ENCODE data around the gene C14orf119. TPM values are rescaled to one million over a fixed set of nuclear protein-coding genes. Genes with fewer than 3 reads are reported as not detected.

Gene C14orf119
- total RNA-seq, 1 donor from 2014 or later: 55.6 TPM

DNA sequence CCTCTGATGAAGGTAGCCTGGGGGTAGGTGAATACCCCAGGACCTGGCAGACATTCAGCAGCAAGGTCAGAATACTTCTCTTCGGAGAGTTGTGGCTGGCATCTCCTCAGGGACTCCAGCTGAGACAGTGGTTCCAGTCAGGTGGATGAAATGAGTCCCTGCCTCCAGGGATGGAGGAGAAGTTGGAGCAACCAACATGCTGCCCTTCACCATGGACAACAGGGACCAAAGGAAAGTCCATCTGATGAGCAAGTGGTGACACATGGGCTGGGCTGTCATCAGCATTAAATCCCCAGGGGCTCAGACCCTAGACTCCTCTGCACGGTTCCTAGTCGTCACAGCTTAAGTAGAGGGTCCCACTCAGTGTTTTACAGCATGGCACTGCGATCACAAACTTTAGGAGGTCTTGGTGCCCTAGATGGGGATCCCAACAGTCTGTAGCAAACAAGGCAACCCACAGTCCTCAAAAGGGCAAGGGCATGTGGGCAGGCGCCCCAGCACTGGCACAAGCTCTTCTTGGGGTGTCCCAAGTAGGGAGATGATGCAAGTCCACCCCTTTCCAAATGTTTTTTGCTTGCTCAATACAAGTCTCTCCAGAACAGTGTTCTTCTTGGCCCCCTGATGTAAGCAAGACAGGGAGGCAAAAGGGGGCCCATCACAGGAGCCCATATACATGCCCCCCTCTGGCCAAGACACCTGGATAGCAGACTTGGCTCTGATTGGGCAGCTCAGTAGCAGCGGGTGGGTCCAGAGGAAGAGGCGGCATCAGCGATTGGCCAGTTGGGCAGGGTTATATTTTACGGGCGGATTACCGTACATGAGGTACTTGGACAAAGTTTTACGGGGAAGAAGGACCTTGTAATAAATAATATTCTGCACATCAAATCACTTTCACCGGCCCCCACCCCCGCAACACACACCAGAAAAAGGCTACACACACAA is 27.2 kb upstream of the C14orf119 start:
- H3K36me3 Mint-ChIP-seq (ENCODE audit: low read depth): peaks cover 50% of the 10 kb centered on the region
- no peaks in the 10 kb centered on the region for H3K27me3 Mint-ChIP-seq (ENCODE audit: insufficient read depth)

DNA sequence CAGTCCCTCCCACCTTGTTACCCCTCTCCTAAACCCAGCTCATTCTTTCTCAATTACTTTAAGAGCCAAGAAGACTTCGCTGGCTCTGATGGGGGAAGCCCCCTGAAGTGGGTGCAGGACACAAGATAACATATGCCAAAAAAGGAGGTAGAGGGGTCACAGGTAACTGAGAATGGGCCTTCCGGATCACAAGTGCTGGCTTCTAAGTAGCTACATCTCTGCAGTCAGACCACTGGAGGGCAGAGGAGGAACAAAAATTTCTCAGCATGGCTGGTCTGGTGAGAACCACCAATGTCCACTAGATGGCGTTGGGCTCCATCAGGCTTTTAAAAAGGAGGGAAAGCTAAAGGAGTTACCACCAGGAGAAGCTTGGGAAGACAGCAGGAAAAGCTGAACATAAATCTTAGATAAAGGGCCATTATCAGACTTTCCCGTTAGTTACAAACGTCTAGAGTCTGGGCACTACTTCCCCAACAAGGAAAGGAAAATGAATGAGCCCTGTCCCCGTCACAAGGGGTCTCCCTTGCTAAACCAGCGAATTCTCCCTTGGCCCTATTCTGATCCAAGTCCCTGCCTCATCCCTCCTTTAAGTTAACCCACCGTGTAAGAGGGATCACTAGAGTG is 26.4 kb upstream of the C14orf119 start:
- Mint-ChIP-seq H3K27ac (peak overlapping the region; percentile 53), H3K9me3 (no peaks in the 10 kb centered on the region), H3K27me3 (ENCODE audit: insufficient read depth) (no peaks in the 10 kb centered on the region), H3K4me3 (peak overlapping the region; percentile 74), H3K4me1 (ENCODE audit: low read depth) (peaks cover 42% of the 10 kb centered on the region), H3K36me3 (ENCODE audit: low read depth) (peaks cover 43% of the 10 kb centered on the region)
- peak; percentile 65 for DNase-seq (ENCODE audit: low spot score)
- intact Hi-C loops (cut with micrococcal nuclease): loop anchor here (1.0 to 2.0 kb wide), 3 partner anchors 118 to 232 kb away; partner anchors contain the start of gene PRMT5

More for the DNA sequence above, 27.2 kb upstream of the C14orf119 start:
- Mint-ChIP-seq H3K9me3 (no peaks in the 10 kb centered on the region), H3K4me3 (no peak overlapping the region), H3K4me1 (ENCODE audit: low read depth) (peaks cover 42% of the 10 kb centered on the region), H3K27ac (peak overlapping the region; percentile 53)
- intact Hi-C loops (cut with micrococcal nuclease): loop anchor here (2.0 kb wide), 1 partner anchor 119 kb away; no protein-coding TSS in a partner anchor
- DNase-seq (ENCODE audit: low spot score): no peak

DNA sequence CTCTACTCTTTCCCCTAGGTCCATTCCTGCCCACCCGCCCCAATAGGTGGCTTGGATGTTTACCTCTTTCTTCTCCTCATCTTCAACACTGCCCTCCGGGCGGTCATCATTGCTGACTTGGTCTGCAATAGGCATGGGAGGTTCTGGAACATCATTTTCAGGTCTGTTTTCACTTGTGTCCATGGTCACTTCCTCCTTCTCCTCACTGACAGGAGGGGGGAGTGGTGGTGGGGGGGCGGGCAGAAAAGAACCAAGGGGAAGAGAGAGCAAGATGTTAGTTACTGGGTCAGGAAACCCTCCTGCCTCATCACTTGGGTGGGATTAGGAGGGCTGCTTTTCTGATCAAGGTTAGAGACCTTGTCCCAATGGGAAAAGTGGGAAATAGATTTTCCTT is 25.9 kb upstream of the C14orf119 start:
- Mint-ChIP-seq H3K27ac (no peak overlapping the region), H3K4me1 (ENCODE audit: low read depth) (peaks cover 42% of the 10 kb centered on the region), H3K27me3 (ENCODE audit: insufficient read depth) (no peaks in the 10 kb centered on the region), H3K36me3 (ENCODE audit: low read depth) (peaks cover 39% of the 10 kb centered on the region), H3K9me3 (no peaks in the 10 kb centered on the region), H3K4me3 (peak overlapping the region; percentile 74)
- no peak for DNase-seq (ENCODE audit: low spot score)
- intact Hi-C loops (cut with micrococcal nuclease): loop anchor here (1.0 to 2.0 kb wide), 3 partner anchors 117 to 232 kb away; partner anchors contain the start of gene PRMT5

DNA sequence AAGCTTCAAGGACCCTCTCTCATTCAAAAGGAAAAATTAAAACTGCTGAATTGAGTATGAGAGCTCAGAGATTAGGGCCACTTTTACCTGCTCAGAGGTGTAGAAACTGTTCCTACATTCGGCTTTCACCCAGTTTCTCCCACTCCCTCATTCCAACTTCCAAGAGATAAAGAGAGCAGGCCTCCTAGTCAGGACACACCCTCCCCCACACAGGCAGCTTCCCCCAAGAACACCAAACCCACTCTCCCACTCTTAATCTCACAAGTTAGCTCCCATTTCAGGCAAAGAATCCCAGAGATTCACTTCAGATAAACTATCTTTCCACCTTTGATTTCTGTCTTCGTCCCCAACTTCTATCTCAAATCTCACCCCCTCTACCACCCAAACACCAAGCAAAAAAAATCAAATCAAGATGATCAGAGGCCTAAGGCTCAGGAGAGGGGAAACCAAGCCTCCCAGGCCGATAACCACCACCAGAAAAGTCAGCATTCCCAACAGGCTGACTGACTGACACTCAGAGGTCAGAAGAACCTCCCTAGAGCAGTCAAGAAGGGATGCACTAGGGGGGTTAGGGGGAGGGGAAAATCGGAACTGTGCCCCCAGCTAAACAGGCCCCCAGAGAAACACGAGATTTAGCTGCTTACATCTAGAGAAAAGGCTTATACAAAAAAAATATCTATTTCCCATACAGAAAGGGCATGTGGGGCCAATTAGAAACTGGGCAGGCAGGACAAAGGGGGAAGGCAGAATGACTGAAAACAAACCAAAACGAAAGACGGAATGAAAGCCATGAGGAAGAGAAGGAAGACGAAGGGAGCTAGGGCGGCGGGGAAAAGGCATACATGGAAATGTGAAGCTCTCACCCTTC is 24.8 kb upstream of the C14orf119 start:
- Mint-ChIP-seq H3K27ac (peak overlapping the region; percentile 65), H3K36me3 (ENCODE audit: low read depth) (peaks cover 42% of the 10 kb centered on the region), H3K27me3 (ENCODE audit: insufficient read depth) (no peaks in the 10 kb centered on the region), H3K9me3 (no peaks in the 10 kb centered on the region), H3K4me3 (peak overlapping the region; percentile 94), H3K4me1 (ENCODE audit: low read depth) (peaks cover 42% of the 10 kb centered on the region)
- intact Hi-C loops (cut with micrococcal nuclease): loop anchor here (1.0 kb wide), 4 partner anchors 12 to 35 kb away; no protein-coding TSS in a partner anchor
- no peak for DNase-seq (ENCODE audit: low spot score)

DNA sequence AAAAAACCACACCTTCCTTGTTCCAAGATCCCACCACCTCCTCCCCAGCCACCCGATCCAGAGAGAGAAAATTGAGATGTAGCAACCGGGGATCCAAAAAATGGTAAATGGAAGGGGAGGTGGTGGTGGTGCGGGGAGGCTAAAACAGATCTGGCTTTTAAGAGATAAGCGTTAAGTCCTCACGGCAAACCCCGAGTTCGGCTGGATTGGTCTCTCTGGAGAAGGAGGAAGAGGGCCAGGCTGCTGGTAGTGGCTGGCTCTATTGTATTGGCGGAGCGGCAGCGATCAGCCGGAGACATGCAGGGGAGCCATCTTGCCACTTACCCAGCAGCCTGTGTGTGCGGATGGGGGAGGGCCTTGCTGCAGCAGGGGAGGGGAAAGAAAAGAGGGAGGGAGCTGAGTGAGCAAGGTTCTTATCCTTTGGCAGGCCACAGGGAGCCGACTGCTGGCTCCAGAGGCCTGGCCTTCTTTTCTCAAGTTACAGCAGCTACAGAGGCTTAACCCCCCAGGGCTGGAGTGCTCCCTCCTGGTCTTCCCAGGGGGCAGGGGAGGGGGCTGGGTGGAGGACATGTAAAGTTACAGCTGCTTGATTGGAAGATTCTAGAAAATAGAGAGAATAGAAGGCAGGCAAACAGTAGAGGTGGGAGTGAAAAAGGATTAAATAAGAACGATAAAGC is 23.9 kb upstream of the C14orf119 start:
- peak overlapping the region; percentile 94 for H3K4me3 Mint-ChIP-seq
- peaks cover 38% of the 10 kb centered on the region for H3K36me3 Mint-ChIP-seq (ENCODE audit: low read depth)
- peak overlapping the region; percentile 65 for H3K27ac Mint-ChIP-seq
- peaks cover 35% of the 10 kb centered on the region for H3K4me1 Mint-ChIP-seq (ENCODE audit: low read depth)
- intact Hi-C loops (cut with micrococcal nuclease): loop anchor here (1.0 kb wide), 4 partner anchors 13 to 36 kb away; no protein-coding TSS in a partner anchor
- no peaks in the 10 kb centered on the region for H3K27me3 Mint-ChIP-seq (ENCODE audit: insufficient read depth)
- DNase-seq (ENCODE audit: low spot score): peak; percentile 74
- H3K9me3 Mint-ChIP-seq: no peaks in the 10 kb centered on the region

DNA sequence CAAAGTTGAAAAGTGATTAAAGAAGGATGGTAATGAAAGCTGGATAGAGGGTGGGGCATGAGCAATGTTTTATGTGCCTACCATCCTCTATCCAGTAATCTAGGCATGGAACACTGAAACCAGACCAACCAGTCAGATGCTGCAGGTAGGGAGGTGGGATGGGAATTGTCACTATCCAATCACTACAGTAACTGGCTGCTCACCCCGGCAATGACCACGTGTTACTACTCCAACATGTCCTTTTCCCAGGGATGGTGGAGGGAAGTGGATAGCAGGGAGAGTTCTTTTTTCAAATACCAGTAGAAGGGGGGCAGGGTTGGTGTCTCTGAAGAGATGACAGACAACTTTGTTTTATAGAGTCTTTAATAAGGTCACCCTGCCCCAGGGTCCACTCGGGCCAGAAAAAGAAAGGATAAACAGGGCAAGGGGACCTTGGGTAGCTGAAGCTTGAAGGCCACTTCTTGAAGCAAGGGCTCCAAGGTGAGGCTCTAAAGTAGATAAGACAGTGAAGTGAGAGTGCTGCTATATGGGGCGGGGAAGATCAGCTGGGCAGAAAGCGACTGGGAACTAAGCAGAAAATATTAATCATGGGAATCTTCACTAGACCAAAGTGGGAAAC is 23.3 kb upstream of the C14orf119 start:
- no peak for DNase-seq (ENCODE audit: low spot score)
- peak overlapping the region; percentile 65 for H3K27ac Mint-ChIP-seq
- peak overlapping the region; percentile 94 for H3K4me3 Mint-ChIP-seq
- no peaks in the 10 kb centered on the region for H3K9me3 Mint-ChIP-seq
- intact Hi-C loops (cut with micrococcal nuclease): loop anchor here (1.0 kb wide), 4 partner anchors 13 to 37 kb away; no protein-coding TSS in a partner anchor
- peaks cover 40% of the 10 kb centered on the region for H3K36me3 Mint-ChIP-seq (ENCODE audit: low read depth)
- peaks cover 35% of the 10 kb centered on the region for H3K4me1 Mint-ChIP-seq (ENCODE audit: low read depth)
- no peaks in the 10 kb centered on the region for H3K27me3 Mint-ChIP-seq (ENCODE audit: insufficient read depth)

DNA sequence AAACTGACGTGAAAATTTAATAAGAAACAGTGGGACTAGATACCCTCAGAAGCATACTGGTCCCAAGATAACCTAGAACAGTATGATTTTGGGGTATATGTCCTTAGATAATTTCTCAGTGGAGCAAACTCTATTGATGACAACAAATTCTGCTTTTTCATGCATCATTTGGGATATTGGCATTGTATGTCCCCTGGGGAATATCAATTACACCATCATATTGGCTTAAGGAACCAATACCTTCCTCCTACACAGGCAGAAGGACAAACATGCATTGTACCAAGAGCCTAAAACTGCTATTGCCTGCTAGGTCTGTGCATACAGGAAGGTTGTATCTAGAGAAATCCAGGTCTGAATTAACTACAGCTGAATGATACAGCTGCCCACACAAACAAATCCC is 20.4 kb upstream of the C14orf119 start:
- H3K36me3 Mint-ChIP-seq (ENCODE audit: low read depth): peaks cover 50% of the 10 kb centered on the region
- no peaks in the 10 kb centered on the region for H3K27me3 Mint-ChIP-seq (ENCODE audit: insufficient read depth)
- intact Hi-C loops (cut with micrococcal nuclease): no loop called here
- no peak overlapping the region for H3K4me3 Mint-ChIP-seq
- H3K4me1 Mint-ChIP-seq (ENCODE audit: low read depth): peaks cover 24% of the 10 kb centered on the region
- H3K9me3 Mint-ChIP-seq: no peaks in the 10 kb centered on the region
- DNase-seq (ENCODE audit: low spot score): no peak
- H3K27ac Mint-ChIP-seq: no peak overlapping the region

DNA sequence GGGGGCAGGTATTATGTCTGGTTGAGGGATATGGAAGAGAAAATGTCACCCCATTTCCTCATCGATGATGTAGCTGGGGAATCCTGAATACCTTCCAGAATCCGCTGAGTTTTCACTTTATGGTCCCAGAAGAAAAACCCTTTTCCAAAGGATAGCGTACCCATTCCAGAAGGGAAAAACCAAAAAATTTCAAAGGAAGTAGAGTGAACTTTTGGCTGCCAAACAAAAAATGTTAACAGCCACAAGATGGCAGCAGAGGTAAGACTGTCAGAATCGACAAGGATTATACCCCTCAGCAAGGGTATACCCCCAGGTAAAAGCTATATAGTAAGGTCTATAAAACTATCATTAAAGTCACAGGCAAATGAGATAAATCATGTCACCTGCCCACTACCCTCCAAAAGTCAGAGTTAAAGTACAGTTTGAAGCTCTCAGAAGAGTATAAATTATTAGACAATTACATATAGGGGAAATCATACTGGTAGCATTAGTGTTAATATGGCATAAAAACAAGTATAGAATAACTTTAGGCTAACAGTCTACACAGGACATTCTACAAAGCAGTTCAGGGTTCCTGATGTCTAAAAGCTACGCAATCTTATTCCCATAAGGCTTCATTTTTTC is 18.4 kb upstream of the C14orf119 start:
- no peaks in the 10 kb centered on the region for H3K27me3 Mint-ChIP-seq (ENCODE audit: insufficient read depth)
- no peak overlapping the region for H3K27ac Mint-ChIP-seq
- peaks cover 11% of the 10 kb centered on the region for H3K4me1 Mint-ChIP-seq (ENCODE audit: low read depth)
- H3K36me3 Mint-ChIP-seq (ENCODE audit: low read depth): peaks cover 55% of the 10 kb centered on the region
- H3K4me3 Mint-ChIP-seq: no peak overlapping the region
- no peak for DNase-seq (ENCODE audit: low spot score)
- no peaks in the 10 kb centered on the region for H3K9me3 Mint-ChIP-seq
- intact Hi-C loops (cut with micrococcal nuclease): loop anchor here (1.0 to 2.0 kb wide), 3 partner anchors 8 to 110 kb away; no protein-coding TSS in a partner anchor

DNA sequence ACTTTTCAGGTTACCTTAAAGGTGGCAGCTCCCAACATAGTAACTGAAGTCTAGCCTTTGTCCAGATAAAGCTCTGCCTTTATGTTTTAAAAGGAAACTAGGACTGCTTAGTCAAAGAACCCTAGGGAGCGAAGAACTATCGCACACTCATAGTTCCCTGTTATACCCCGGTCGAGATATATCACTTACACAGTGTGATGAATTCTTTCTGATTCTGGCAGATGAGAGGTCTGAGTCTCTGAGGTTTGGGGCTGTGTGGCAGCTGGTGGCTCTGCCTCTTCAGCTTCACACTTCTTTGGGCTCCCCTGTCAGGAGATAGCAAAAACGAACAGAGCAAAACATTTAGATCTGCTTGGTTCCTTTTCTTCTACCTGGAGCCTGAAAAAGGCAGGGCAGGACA is 17.3 kb upstream of the C14orf119 start:
- Mint-ChIP-seq H3K36me3 (ENCODE audit: low read depth) (peaks cover 50% of the 10 kb centered on the region), H3K4me1 (ENCODE audit: low read depth) (peaks cover under 1% of the 10 kb centered on the region), H3K4me3 (no peak overlapping the region), H3K9me3 (no peaks in the 10 kb centered on the region), H3K27me3 (ENCODE audit: insufficient read depth) (no peaks in the 10 kb centered on the region), H3K27ac (no peak overlapping the region)
- intact Hi-C loops (cut with micrococcal nuclease): loop anchor here (1.0 to 2.0 kb wide), 3 partner anchors 7 to 109 kb away; no protein-coding TSS in a partner anchor
- DNase-seq (ENCODE audit: low spot score): no peak

DNA sequence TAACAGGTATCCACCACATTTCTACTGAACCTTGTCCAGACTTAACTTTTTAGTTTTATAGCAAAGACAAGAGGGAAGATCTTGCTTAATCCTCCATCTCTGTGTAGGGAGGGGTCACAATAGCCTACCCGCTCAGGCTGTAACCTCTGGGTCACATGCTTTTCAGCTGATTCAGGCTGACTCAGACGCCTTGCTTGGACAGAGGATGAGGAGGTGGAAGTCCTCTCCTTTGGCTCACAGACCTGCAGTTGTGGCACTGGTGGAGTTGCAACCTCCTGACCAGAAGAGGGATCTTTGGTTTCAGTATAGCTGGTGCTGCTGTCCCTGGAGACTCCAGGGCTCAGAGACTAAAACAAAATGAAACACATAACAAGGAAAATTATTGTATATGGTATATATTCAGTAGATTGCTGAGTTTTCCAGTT is 16.6 kb upstream of the C14orf119 start:
- Mint-ChIP-seq H3K27ac (no peak overlapping the region), H3K4me3 (no peak overlapping the region), H3K36me3 (ENCODE audit: low read depth) (peaks cover 48% of the 10 kb centered on the region), H3K4me1 (ENCODE audit: low read depth) (no peaks in the 10 kb centered on the region), H3K9me3 (no peaks in the 10 kb centered on the region), H3K27me3 (ENCODE audit: insufficient read depth) (no peaks in the 10 kb centered on the region)
- intact Hi-C loops (cut with micrococcal nuclease): no loop called here
- no peak for DNase-seq (ENCODE audit: low spot score)

DNA sequence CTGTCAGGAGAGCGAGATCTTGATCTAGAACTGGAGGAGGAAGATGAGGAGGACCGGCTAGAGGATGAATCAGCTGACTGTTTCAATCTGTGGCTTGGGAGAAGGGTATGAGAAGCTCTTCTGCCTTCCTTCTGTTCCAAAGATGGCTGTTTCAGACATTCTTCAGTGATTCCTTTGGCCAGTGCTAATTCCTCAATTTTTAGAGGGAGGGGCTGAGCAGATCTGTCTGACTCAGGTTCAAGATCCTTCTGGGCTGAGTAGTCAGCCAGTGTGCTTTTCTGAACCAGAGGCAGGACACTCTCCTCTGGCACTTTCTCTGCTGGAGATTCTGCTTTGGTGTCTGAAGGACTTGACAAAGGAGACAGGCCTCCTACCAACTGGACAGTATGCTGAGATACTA is 15.6 kb upstream of the C14orf119 start:
- Mint-ChIP-seq H3K27me3 (ENCODE audit: insufficient read depth) (no peaks in the 10 kb centered on the region), H3K36me3 (ENCODE audit: low read depth) (peaks cover 52% of the 10 kb centered on the region), H3K4me1 (ENCODE audit: low read depth) (no peaks in the 10 kb centered on the region), H3K4me3 (no peak overlapping the region), H3K9me3 (no peaks in the 10 kb centered on the region), H3K27ac (peak overlapping the region; percentile 4)
- intact Hi-C loops (cut with micrococcal nuclease): no loop called here
- DNase-seq (ENCODE audit: low spot score): no peak
